ENCODE data around the gene LCE7A. TPM values are rescaled to one million over a fixed set of nuclear protein-coding genes. Genes with fewer than 3 reads are reported as not detected.

The LCE7A gene
- total and polyA plus RNA-seq, 2 donors (not counting 1 experiment from before 2014, with no cell fraction given), result not detected

Other genes with a start within 250 kb of the LCE7A start
- not detected in 2 replicates for gene LCE3B, start 246.2 kb upstream of the LCE7A start, total RNA-seq
- gene LCE3B, start 246.2 kb upstream of the LCE7A start, polyA plus RNA-seq, result not detected in 2 replicates
- gene LCE3A, start 236.9 kb upstream of the LCE7A start, total RNA-seq, result not detected in 2 replicates
- not detected in 2 replicates for gene LCE3A, start 236.9 kb upstream of the LCE7A start, polyA plus RNA-seq
- not detected in 2 replicates for gene LCE2D, start 196.6 kb upstream of the LCE7A start, total RNA-seq
- not detected in 2 replicates for gene LCE2D, start 196.6 kb upstream of the LCE7A start, polyA plus RNA-seq
- not detected in 2 replicates for gene LCE2C, start 184.7 kb upstream of the LCE7A start, total RNA-seq
- gene LCE2C, start 184.7 kb upstream of the LCE7A start, polyA plus RNA-seq, result not detected in 2 replicates
- gene LCE2B, start 173.9 kb upstream of the LCE7A start, total RNA-seq, result not detected in 2 replicates
- gene LCE2B, start 173.9 kb upstream of the LCE7A start, polyA plus RNA-seq, result not detected in 2 replicates
- not detected in 2 replicates for gene LCE2A, start 161.7 kb upstream of the LCE7A start, total RNA-seq
- gene LCE2A, start 161.7 kb upstream of the LCE7A start, polyA plus RNA-seq, result not detected in 2 replicates
- not detected in 2 replicates for gene LCE4A, start 151.8 kb upstream of the LCE7A start, total RNA-seq
- not detected in 2 replicates for gene LCE4A, start 151.8 kb upstream of the LCE7A start, polyA plus RNA-seq
- gene KPRP, start 102.0 kb upstream of the LCE7A start, total RNA-seq, result not detected in 2 replicates
- not detected in 2 replicates for gene KPRP, start 102.0 kb upstream of the LCE7A start, polyA plus RNA-seq
- gene LCE1F, start 84.9 kb upstream of the LCE7A start, total RNA-seq, result not detected in 2 replicates
- gene LCE1F, start 84.9 kb upstream of the LCE7A start, polyA plus RNA-seq, result not detected in 2 replicates
- not detected in 2 replicates for gene LCE1E, start 73.7 kb upstream of the LCE7A start, total RNA-seq
- not detected in 2 replicates for gene LCE1E, start 73.7 kb upstream of the LCE7A start, polyA plus RNA-seq
- not detected in 2 replicates for gene LCE1D, start 63.3 kb upstream of the LCE7A start, total RNA-seq
- not detected in 2 replicates for gene LCE1D, start 63.3 kb upstream of the LCE7A start, polyA plus RNA-seq
- not detected in 2 replicates for gene LCE1C, start 53.3 kb upstream of the LCE7A start, total RNA-seq
- not detected in 2 replicates for gene LCE1C, start 53.3 kb upstream of the LCE7A start, polyA plus RNA-seq
- gene LCE1B, start 48.0 kb upstream of the LCE7A start, total RNA-seq, result not detected in 2 replicates
- not detected in 2 replicates for gene LCE1B, start 48.0 kb upstream of the LCE7A start, polyA plus RNA-seq
- gene LCE1A, start 32.5 kb upstream of the LCE7A start, total RNA-seq, result not detected in 2 replicates
- gene LCE1A, start 32.5 kb upstream of the LCE7A start, polyA plus RNA-seq, result not detected in 2 replicates
- gene LCE6A, start 17.1 kb upstream of the LCE7A start, total RNA-seq, result not detected in 2 replicates
- gene LCE6A, start 17.1 kb upstream of the LCE7A start, polyA plus RNA-seq, result not detected in 2 replicates
- gene SMCP, start 18.3 kb downstream of the LCE7A start, total RNA-seq, result not detected in 2 replicates
- gene SMCP, start 18.3 kb downstream of the LCE7A start, polyA plus RNA-seq, result not detected in 2 replicates
- not detected in 2 replicates for gene IVL, start 48.5 kb downstream of the LCE7A start, total RNA-seq
- not detected in 2 replicates for gene IVL, start 48.5 kb downstream of the LCE7A start, polyA plus RNA-seq
- gene SPRR5, start 87.2 kb downstream of the LCE7A start, total RNA-seq, result not detected in 2 replicates
- gene SPRR5, start 87.2 kb downstream of the LCE7A start, polyA plus RNA-seq, result not detected in 2 replicates
- not detected in 2 replicates for gene SPRR4, start 110.7 kb downstream of the LCE7A start, total RNA-seq
- gene SPRR4, start 110.7 kb downstream of the LCE7A start, polyA plus RNA-seq, result not detected in 2 replicates
- gene SPRR1A, start 124.1 kb downstream of the LCE7A start, total RNA-seq, result not detected in 2 replicates
- not detected in 2 replicates for gene SPRR1A, start 124.1 kb downstream of the LCE7A start, polyA plus RNA-seq
- gene SPRR3, start 141.8 kb downstream of the LCE7A start, total RNA-seq, result not detected in 2 replicates
- gene SPRR3, start 141.8 kb downstream of the LCE7A start, polyA plus RNA-seq, result not detected in 2 replicates
- gene SPRR1B, start 171.2 kb downstream of the LCE7A start, total RNA-seq, result not detected in 2 replicates
- not detected in 2 replicates for gene SPRR1B, start 171.2 kb downstream of the LCE7A start, polyA plus RNA-seq
- gene SPRR2D, start 181.1 kb downstream of the LCE7A start, total RNA-seq, result not detected in 2 replicates
- gene SPRR2D, start 181.1 kb downstream of the LCE7A start, polyA plus RNA-seq, result not detected in 2 replicates
- gene SPRR2A, start 197.5 kb downstream of the LCE7A start, total RNA-seq, result not detected in 2 replicates
- gene SPRR2A, start 197.5 kb downstream of the LCE7A start, polyA plus RNA-seq, result not detected in 2 replicates
- not detected in 2 replicates for gene SPRR2B, start 211.6 kb downstream of the LCE7A start, total RNA-seq
- not detected in 2 replicates for gene SPRR2B, start 211.6 kb downstream of the LCE7A start, polyA plus RNA-seq
- gene SPRR2E, start 234.5 kb downstream of the LCE7A start, total RNA-seq, result not detected in 2 replicates
- not detected in 2 replicates for gene SPRR2E, start 234.5 kb downstream of the LCE7A start, polyA plus RNA-seq

Measured in B cell (primary cell).